IPS DF 19.7 (cell line): ENCODE measurements around the gene PCDHGA3.
"Not testable (repeated sequence)": the region's sequence is repeated elsewhere in the genome, so short reads cannot be mapped to it uniquely, and the experiment has no call there.

ENCODE experiments used
- DNase-seq: peaks from one replicate; pipeline ENCODE4 v3.0.0-alpha.2; 2013; ENCODE audit warnings: low read depth, low spot score

PCDHGA3 gene

GRCh38 chr5:141346017-141346416 lies 2.4 kb downstream of the PCDHGA3 start:
- DNase-seq, result not testable (repeated sequence)

- DNase-seq, result no peak
Observed at GRCh38 chr5:141349917-141350619, 6.4 kb downstream of the PCDHGA3 start, which contains the start of gene PCDHGB1. PCDHGB1 (plus strand) TSS chr5:141350099; CDS start chr5:141350261, 162 bp downstream.

GRCh38 chr5:141351591-141351990 lies 8.0 kb downstream of the PCDHGA3 start:
- no peak for DNase-seq

DNA sequence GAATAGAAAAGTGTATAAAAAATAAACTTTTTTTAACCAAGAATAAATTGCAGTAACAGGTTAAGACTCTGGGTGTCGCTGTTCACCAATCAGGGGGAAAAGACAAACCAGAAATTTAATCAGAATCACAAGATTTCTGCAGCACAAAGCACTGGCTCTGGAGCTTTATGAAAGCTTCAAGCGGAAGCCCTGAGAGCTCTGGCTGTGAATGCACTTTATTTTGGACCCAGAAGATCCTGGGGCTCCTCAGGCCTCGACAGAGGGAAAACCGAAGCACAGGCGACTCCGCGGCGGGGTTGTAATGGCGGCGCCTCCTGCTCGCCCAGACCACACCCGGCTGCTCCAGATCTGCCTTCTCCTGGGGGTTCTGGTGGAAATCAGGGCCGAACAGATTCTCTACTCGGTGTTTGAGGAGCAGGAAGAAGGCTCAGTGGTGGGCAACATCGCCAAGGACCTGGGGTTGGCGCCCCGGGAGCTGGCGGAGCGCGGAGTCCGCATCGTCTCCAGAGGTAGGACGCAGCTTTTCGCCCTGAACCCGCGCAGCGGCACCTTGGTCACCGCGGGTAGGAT lies 11.4 kb downstream of the PCDHGA3 start, which contains the start of gene PCDHGA4:
Gene PCDHGA4 (plus strand): TSS at position 122 of the 570 bp plus-strand sequence. CDS start 87 bp downstream, at position 209.
- no peak for DNase-seq

DNA sequence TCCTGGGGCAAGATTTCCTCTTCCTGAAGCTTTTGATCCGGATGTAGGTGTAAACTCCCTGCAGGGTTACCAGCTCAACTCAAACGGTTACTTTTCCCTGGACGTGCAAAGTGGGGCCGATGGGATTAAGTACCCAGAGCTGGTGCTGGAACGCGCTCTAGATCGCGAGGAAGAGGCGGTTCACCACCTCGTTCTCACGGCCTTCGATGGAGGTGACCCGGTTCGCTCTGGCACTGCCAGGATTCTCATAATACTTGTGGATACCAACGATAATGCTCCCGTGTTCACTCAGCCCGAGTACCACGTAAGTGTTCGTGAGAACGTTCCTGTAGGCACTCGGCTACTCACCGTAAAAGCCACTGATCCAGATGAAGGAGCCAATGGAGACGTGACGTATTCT lies 12.0 kb downstream of the PCDHGA3 start:
- no peak for DNase-seq

- no peak for DNase-seq
Observed at GRCh38 chr5:141356133-141356532, 12.5 kb downstream of the PCDHGA3 start.

DNA sequence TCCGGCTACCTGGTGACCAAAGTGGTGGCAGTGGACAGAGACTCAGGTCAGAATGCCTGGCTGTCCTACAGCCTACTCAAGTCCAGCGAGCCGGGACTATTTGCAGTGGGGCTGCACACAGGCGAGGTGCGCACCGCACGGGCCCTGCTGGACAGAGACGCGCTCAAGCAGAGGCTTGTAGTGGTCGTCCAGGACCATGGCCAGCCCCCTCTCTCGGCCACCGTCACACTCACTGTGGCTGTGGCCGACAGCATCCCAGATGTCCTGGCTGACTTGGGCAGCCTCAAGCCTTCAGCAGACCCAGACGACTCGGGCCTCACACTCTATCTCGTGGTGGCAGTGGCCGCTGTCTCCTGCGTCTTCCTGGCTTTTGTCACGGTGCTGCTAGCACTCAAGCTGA lies 13.3 kb downstream of the PCDHGA3 start:
- DNase-seq, result no peak

GRCh38 chr5:141359790-141360426 lies 16.3 kb downstream of the PCDHGA3 start, which contains the start of gene PCDHGB2:
PCDHGB2 (plus strand) TSS chr5:141359994; CDS start chr5:141360136, 142 bp downstream.
- no peak for DNase-seq

- DNase-seq, result no peak
Observed at GRCh38 chr5:141360685-141361084, 17.1 kb downstream of the PCDHGA3 start.

GRCh38 chr5:141362719-141363118 lies 19.1 kb downstream of the PCDHGA3 start:
- no peak for DNase-seq

GRCh38 chr5:141363952-141364660 lies 20.5 kb downstream of the PCDHGA3 start, which contains the start of gene PCDHGA5:
PCDHGA5 (plus strand) TSS chr5:141364162; CDS start chr5:141364331, 169 bp downstream.
- DNase-seq, result no peak

- no peak for DNase-seq
Observed at GRCh38 chr5:141366016-141366896, 22.6 kb downstream of the PCDHGA3 start.

DNA sequence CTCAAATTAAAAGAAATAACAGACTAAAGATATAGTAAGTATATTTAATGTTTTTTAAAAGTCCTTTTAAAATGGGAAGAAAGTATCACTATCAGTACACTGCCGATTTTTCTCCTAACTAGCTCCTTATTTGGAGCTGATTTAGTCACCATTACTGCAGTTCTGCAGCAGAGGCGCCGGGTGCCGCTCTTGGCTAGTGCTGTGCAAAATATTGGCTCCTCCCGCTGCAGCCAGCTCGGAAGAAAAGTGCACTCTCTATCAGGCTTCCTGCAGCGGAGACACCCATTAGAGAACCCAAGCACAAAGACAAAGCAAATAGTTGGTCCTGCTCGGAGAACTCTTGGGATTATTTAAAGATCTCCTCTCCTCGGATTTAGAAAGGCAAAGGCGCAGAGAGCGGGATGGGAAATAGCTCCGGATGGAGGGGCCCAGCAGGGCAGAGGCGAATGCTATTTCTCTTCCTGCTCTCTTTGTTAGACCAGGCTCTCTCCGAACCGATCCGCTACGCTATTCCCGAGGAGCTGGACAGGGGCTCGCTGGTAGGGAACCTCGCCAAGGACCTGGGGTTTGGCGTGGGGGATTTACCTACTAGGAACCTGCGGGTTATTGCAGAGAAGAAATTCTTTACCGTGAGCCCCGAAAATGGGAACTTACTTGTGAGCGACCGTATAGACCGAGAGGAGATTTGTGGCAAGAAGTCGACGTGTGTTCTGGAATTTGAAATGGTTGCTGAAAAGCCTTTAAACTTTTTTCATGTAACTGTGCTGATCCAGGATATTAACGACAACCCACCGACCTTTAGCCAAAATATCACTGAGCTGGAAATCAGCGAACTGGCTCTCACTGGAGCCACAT lies 26.6 kb downstream of the PCDHGA3 start, which contains the start of gene PCDHGB3:
Gene PCDHGB3 (plus strand): TSS at position 249 of the 855 bp plus-strand sequence. CDS start 153 bp downstream, at position 402.
- no peak for DNase-seq

DNA sequence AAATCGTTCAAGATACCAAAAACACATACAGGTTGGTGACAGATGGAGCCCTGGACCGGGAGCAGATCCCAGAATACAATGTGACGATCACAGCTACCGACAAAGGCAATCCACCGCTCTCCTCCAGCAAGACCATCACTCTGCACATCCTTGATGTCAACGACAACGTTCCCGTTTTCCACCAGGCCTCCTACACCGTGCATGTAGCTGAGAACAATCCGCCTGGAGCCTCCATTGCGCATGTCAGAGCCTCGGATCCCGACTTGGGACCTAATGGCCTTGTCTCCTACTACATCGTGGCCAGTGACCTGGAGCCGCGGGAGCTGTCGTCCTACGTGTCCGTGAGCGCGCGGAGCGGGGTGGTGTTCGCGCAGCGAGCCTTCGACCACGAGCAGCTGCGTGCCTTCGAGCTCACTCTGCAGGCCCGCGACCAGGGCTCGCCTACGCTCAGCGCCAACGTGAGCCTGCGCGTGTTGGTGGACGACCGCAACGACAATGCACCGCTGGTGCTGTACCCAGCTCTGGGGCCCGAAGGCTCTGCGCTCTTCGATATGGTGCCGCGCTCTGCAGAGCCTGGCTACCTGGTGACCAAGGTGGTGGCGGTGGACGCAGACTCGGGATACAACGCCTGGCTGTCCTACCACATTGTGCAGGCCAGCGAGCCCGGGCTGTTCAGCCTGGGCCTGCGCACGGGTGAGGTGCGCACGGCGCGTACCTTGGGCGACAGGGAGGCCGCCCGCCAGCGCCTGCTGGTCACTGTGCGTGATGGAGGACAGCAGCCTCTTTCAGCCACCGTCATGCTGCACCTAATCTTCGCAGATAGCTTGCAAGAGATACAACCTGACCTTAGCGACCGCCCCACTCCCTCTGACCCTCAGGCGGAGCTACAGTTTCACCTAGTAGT lies 28.2 kb downstream of the PCDHGA3 start:
- DNase-seq, result no peak

GRCh38 chr5:141373673-141374317 lies 30.2 kb downstream of the PCDHGA3 start, which contains the start of gene PCDHGA6:
PCDHGA6 (plus strand) TSS chr5:141373891; CDS start chr5:141374084, 193 bp downstream.
- DNase-seq, result no peak

DNA sequence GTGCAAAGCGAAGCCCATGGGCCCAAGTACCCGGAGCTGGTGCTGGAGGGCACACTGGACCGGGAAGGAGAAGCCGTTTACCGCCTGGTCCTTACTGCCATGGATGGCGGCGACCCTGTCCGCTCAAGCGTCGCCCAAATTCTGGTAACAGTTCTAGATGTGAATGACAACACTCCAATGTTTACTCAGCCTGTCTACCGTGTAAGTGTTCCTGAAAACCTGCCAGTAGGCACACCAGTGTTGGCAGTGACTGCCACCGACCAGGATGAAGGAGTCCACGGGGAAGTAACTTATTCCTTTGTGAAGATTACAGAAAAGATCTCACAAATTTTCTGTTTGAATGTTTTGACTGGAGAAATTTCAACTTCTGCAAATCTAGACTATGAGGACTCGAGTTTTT lies 31.0 kb downstream of the PCDHGA3 start:
- no peak for DNase-seq

DNA sequence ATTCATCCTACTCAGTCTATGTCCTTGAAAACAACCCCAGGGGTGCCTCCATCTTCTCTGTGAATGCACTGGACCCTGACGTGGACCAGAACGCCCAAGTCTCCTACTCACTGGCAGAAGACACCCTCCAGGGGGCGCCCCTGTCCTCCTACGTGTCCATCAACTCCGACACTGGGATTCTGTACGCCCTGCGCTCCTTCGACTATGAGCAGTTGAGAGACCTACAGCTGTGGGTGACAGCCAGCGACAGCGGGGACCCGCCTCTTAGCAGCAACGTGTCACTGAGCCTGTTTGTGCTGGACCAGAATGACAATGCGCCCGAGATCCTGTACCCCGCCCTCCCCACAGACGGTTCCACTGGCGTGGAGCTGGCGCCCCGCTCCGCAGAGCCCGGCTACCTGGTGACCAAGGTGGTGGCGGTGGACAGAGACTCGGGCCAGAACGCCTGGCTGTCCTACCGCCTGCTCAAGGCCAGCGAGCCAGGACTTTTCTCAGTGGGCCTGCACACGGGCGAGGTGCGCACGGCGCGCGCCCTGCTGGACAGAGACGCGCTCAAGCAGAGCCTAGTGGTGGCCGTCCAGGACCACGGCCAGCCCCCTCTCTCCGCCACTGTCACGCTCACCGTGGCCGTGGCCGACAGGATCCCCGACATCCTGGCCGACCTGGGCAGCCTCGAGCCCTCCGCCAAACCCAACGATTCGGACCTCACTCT lies 32.0 kb downstream of the PCDHGA3 start:
- DNase-seq, result not testable (repeated sequence)
